ENCODE measurements around the gene BMP7. TPM values are rescaled to one million over a fixed set of nuclear protein-coding genes. Genes with fewer than 3 reads are reported as not detected.

The BMP7 gene
- polyA plus RNA-seq, 1 donor: 3.4 TPM

- DNase-seq (ENCODE audit: low read depth): no peak
Measured at GRCh38 chr20:57128044-57128757, 138.2 kb downstream of the BMP7 start.

- no peak for DNase-seq (ENCODE audit: low read depth)
Measured at GRCh38 chr20:57126481-57127092, 139.9 kb downstream of the BMP7 start.

GRCh38 chr20:57124800-57125517, 141.5 kb downstream of the BMP7 start:
- no peak for DNase-seq (ENCODE audit: low read depth)

- DNase-seq (ENCODE audit: low read depth): no peak
Measured at GRCh38 chr20:57124366-57124765, 142.1 kb downstream of the BMP7 start.

GRCh38 chr20:57123504-57123903, 142.9 kb downstream of the BMP7 start:
- no peak for DNase-seq (ENCODE audit: low read depth)

- DNase-seq (ENCODE audit: low read depth): no peak
Measured at GRCh38 chr20:57122536-57123489, 143.6 kb downstream of the BMP7 start.

GRCh38 chr20:57118964-57119363, 147.5 kb downstream of the BMP7 start:
- no peak for DNase-seq (ENCODE audit: low read depth)

Other genes starting within 250 kb of the BMP7 start
- gene SPO11, start 63.2 kb upstream of the BMP7 start, polyA plus RNA-seq (ENCODE audit: insufficient read length): not detected
- gene RAE1, start 84.6 kb upstream of the BMP7 start, polyA plus RNA-seq (ENCODE audit: insufficient read length): 22.9 TPM
- gene RBM38, start 124.8 kb upstream of the BMP7 start, polyA plus RNA-seq (ENCODE audit: insufficient read length): 61.8 TPM

All from forelimb muscle (tissue), 1 donor.